ENCODE measurements around the gene ACTL9.
"Not testable (repeated sequence)": the region's sequence is repeated elsewhere in the genome, so short reads cannot be mapped to it uniquely, and the experiment has no call there.

Gene ACTL9

GRCh38 chr19:8705742-8706141, 7.1 kb upstream of the ACTL9 start:
- no peak overlapping the region for H3K27ac ChIP-seq
- no peak for TF ChIP-seq CTCF (conservative IDR thresholded peaks at IDR 0.05)

GRCh38 chr19:8705304-8705703, 6.7 kb upstream of the ACTL9 start:
- not testable (repeated sequence) for H3K27ac ChIP-seq

- no peak overlapping the region for H3K27ac ChIP-seq
- TF ChIP-seq CTCF (conservative IDR thresholded peaks at IDR 0.05): no peak
These were observed 4.6 kb upstream of the ACTL9 start for GRCh38 chr19:8703223-8703622.

GRCh38 chr19:8702350-8702749, 3.8 kb upstream of the ACTL9 start:
- TF ChIP-seq CTCF (conservative IDR thresholded peaks at IDR 0.05): no peak
- H3K27ac ChIP-seq: no peak overlapping the region

GRCh38 chr19:8700956-8701355, 2.4 kb upstream of the ACTL9 start:
- H3K27ac ChIP-seq: no peak overlapping the region
- no peak for TF ChIP-seq CTCF (conservative IDR thresholded peaks at IDR 0.05)

- H3K27ac ChIP-seq: no peak overlapping the region
- no peak for TF ChIP-seq CTCF (conservative IDR thresholded peaks at IDR 0.05)
These were observed 1.3 kb upstream of the ACTL9 start for GRCh38 chr19:8699908-8700307.

GRCh38 chr19:8697671-8698432, 743 bp downstream of the ACTL9 start:
- H3K27ac ChIP-seq: no peak overlapping the region
- TF ChIP-seq CTCF (conservative IDR thresholded peaks at IDR 0.05): peak; percentile 22

GRCh38 chr19:8696993-8697392, 1.6 kb downstream of the ACTL9 start:
- H3K27ac ChIP-seq: no peak overlapping the region
- no peak for TF ChIP-seq CTCF (conservative IDR thresholded peaks at IDR 0.05)
